ENCODE results near the gene RNASE11.

The RNASE11 gene

GRCh38 chr14:20587489-20588154 lies at the start of gene RNASE11:
RNASE11 (minus strand) TSS chr14:20588001.
- no peak within 1 kb of the TSS for H3K4me3 ChIP-seq (ENCODE audit: low read depth, low read length)
- TF ChIP-seq, protein P1, sequence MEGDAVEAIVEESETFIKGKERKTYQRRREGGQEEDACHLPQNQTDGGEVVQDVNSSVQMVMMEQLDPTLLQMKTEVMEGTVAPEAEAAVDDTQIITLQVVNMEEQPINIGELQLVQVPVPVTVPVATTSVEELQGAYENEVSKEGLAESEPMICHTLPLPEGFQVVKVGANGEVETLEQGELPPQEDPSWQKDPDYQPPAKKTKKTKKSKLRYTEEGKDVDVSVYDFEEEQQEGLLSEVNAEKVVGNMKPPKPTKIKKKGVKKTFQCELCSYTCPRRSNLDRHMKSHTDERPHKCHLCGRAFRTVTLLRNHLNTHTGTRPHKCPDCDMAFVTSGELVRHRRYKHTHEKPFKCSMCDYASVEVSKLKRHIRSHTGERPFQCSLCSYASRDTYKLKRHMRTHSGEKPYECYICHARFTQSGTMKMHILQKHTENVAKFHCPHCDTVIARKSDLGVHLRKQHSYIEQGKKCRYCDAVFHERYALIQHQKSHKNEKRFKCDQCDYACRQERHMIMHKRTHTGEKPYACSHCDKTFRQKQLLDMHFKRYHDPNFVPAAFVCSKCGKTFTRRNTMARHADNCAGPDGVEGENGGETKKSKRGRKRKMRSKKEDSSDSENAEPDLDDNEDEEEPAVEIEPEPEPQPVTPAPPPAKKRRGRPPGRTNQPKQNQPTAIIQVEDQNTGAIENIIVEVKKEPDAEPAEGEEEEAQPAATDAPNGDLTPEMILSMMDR (IDR thresholded peaks at IDR 0.05; ENCODE audit: borderline replicate concordance, insufficient read depth, low read depth, low read length) = no peak

DNA sequence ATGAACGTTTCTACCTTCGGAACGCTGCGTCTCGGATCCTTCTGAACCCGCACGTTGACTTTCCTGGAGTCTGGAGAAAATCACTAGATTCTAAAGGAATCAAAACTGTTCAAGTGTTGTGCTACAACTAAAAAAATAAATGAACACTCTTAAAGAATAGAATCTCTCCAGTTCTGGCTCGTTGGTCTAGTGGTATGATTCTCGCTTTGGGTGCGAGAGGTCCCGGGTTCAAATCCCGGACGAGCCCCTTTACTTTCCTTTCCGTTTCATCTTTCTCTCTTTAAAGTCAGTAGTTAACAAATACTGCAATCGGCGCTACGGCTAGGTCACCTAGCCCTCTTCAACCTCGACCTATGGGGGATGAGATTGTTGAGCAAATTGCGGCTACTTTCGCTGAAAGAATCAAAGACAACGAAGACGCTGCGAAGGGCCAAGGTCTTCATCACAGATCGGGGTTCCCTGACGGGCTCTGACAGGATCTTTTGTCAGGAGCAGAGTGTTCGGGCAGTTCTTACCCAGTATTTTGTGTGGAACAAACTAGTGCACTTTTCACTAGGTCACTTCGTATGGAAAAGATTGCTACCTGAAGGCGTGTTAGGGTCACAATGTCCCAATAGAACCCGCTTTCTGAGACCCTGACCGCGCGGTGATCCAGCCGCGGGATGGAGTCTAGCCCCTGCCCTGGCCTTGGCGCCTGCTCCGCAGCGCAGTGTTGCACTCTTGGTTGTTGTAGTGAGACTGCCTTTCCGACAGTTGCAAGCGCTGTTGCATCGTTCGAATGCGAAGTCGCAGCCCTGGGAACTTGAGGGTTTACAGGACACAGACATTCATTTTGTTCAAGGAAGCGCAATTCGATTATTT lies 45.3 kb upstream of the RNASE11 start:
- peak overlapping the region; percentile 57 for H3K4me3 ChIP-seq (ENCODE audit: low read depth, low read length)

GRCh38 chr14:20632448-20632830 lies 44.6 kb upstream of the RNASE11 start:
- TF ChIP-seq, protein P1 (IDR thresholded peaks at IDR 0.05; ENCODE audit: borderline replicate concordance, insufficient read depth, low read depth, low read length) = no peak
- H3K4me3 ChIP-seq (ENCODE audit: low read depth, low read length) = peak overlapping the region; percentile 57

More for the DNA sequence above, 45.3 kb upstream of the RNASE11 start:
- TF ChIP-seq, protein P1 (IDR thresholded peaks at IDR 0.05; ENCODE audit: borderline replicate concordance, insufficient read depth, low read depth, low read length) = no peak

DNA sequence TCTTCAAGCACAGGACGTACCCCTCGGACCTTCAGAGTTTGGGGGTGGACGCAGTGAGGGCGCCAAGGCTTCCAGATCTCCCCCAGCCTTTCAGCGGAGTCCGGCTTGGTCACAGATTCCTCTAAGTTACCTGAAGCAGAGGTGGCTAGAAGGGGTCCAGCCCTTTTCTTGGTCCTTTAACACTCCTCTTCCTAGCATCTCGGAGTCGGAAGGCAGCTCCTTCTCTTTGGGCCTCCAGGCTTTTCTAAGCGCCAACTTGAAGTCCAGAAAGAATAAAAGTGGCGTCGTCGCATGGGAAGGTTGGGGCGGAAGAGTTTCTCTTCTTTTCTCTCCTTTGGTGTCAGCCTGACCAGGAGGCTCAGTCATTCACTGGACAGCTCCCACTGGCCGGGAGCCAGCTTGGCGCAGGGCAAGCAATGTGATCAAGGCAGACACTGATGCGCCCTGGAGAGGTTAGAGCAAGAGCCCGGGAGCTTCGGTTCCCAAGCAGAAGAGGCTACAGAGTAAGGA lies 44.1 kb upstream of the RNASE11 start:
- TF ChIP-seq, protein P1 (IDR thresholded peaks at IDR 0.05; ENCODE audit: borderline replicate concordance, insufficient read depth, low read depth, low read length) = no peak

DNA sequence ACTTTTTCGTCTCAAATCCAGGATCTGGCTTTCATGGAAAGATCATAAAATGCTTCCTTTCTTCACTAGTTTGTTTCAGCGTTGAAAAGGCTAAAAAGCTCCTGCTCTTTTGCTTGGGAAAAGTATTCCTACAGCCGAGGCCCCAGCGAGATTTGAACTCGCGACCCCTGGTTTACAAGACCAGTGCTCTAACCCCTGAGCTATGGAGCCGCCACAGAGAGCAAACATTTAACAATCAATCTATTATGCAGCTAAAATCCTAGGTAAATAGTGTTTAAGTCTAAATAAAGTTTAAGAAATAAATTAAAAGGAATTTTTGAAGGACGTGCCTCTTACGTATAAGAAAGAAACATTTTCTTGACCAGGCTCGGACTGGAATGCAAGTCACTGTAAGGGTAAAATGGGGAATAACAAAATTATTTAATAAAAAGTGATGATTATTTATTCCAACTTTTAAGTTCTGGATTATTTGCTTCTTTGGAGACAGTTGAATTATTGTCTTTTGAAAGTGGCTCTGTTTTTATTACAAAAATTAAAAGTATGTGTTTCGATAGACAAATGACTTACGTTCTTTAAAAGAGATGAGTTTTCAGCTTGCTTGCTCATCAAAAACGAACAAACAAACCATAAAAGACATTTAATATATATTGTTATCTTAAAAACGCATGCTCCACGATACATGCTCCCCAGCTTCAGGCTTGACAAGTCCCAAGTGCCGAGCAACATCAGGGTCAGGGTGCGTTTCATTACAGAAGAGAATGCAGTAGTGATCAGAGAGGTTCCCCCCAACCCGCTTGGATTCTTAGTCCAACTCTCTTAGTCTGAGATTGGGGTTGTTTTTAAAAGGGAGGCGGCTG lies 43.5 kb upstream of the RNASE11 start:
- TF ChIP-seq, protein P1 (IDR thresholded peaks at IDR 0.05; ENCODE audit: borderline replicate concordance, insufficient read depth, low read depth, low read length) = no peak
- H3K4me3 ChIP-seq (ENCODE audit: low read depth, low read length) = peak overlapping the region; percentile 57

More for the DNA sequence above, 44.1 kb upstream of the RNASE11 start:
- peak overlapping the region; percentile 57 for H3K4me3 ChIP-seq (ENCODE audit: low read depth, low read length)

DNA sequence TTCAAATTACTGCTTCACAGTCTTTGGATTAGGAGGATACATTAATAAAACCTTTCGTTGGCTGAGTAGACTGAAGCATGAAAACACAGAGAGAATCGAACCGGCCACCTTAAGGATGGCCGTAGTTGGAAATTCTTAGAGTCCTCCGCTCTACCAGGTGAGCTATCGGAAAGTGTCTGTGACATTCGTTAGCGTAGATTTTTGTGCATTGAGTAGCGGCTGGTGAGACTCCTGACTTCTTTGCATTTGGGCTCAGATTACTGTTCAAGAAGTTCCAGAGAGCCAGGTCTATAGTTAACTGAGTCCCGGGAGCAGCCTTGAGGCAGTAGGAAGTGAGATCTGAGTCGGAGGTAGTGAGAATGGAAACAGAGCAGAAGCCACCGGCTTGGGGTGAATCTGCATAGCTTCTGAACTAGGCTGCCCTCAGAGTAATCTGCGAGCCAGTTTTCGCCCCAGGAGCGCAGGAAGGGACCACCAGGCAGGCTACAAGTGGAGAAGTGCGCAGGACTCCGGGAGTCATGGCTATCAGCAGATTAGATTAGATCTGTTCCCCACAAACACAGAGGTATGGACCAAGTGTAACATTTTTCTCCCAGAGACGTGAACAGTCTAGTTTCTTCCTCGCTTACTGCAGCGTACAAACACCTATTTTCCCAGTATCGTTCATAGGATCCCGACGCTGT lies 42.7 kb upstream of the RNASE11 start:
- H3K4me3 ChIP-seq (ENCODE audit: low read depth, low read length) = peak overlapping the region; percentile 45

More for the DNA sequence above, 42.7 kb upstream of the RNASE11 start:
- TF ChIP-seq, protein P1 (IDR thresholded peaks at IDR 0.05; ENCODE audit: borderline replicate concordance, insufficient read depth, low read depth, low read length) = no peak
